HepG2 (cell line): Measurements from ENCODE around the gene MLH1. TPM values are rescaled to one million over a fixed set of nuclear protein-coding genes. Genes with fewer than 3 reads are reported as not detected.

ENCODE experiments used
- ARID2 ChIP-seq: sonication (generic); formaldehyde crosslinking; IDR thresholded peaks from 2 replicates; pipeline ENCODE4 v1.8.1; 2022; ENCODE audit warnings: mild to moderate bottlenecking, missing genetic modification reagents, borderline replicate concordance
- FOSL2 ChIP-seq: sonication (generic); formaldehyde crosslinking; IDR thresholded peaks from 2 replicates; pipeline ENCODE4 v1.4.0; 2020; ENCODE audit warnings: missing genetic modification reagents
- FOXC1 ChIP-seq: sonication (generic); formaldehyde crosslinking; IDR thresholded peaks from 2 replicates; pipeline ENCODE4 v1.8.0; 2022; ENCODE audit warnings: mild to moderate bottlenecking, missing genetic modification reagents, borderline replicate concordance
- IRX3 ChIP-seq: sonication (generic); formaldehyde crosslinking; IDR thresholded peaks from 2 replicates; pipeline ENCODE4 v1.8.1; 2023; ENCODE audit warnings: mild to moderate bottlenecking, low read depth, missing genetic modification reagents, borderline replicate concordance
- KDM3A ChIP-seq: IDR thresholded peaks from 2 replicates; pipeline ENCODE4 v1.6.1; 2018; ENCODE audit warnings: low read depth, missing compliant biosample characterization
- MTF2 ChIP-seq: sonication (generic); formaldehyde crosslinking; IDR thresholded peaks from 2 replicates; pipeline ENCODE4 v1.5.0; 2020; ENCODE audit warnings: missing genetic modification reagents, borderline replicate concordance
- SSRP1 ChIP-seq: IDR thresholded peaks from 2 replicates; pipeline ENCODE4 v1.6.1; 2016; ENCODE audit warnings: control low read depth
- TCF7L2 ChIP-seq: IDR thresholded peaks from 2 replicates; pipeline ENCODE4 v1.6.1; 2011; ENCODE audit warnings: mild to moderate bottlenecking, low read depth, low read length, moderate library complexity
- ZNF546 ChIP-seq: sonication (generic); formaldehyde crosslinking; conservative IDR thresholded peaks from 2 replicates; pipeline ENCODE4 v1.8.1; 2023; ENCODE audit warnings: mild to moderate bottlenecking, missing genetic modification reagents
- ZNF556 ChIP-seq: sonication (generic); formaldehyde crosslinking; IDR thresholded peaks from 2 replicates; pipeline ENCODE4 v1.4.0; 2020; ENCODE audit warnings: mild to moderate bottlenecking, missing genetic modification reagents, borderline replicate concordance
- ZNF713 ChIP-seq: sonication (generic); formaldehyde crosslinking; IDR thresholded peaks from 2 replicates; pipeline ENCODE4 v1.4.0; 2020; ENCODE audit warnings: mild to moderate bottlenecking, missing genetic modification reagents
- ZNF883 ChIP-seq: sonication (generic); formaldehyde crosslinking; IDR thresholded peaks from 2 replicates; pipeline ENCODE4 v1.5.1; 2020; ENCODE audit warnings: mild to moderate bottlenecking, missing genetic modification reagents; ENCODE audit errors: not compliant biosample characterization
- polyA plus RNA-seq, 8 experiments: library from polyadenylated mRNA; depleted of rRNA in 3 of 8; stranded (reverse) in 7 of 8; unstranded in 1 of 8; fragments of >200 nt; fragmentation: Illumina TruSeq in 4 of 8; extraction: Trizol in 4 of 8; gene quantifications; 2 replicates each; pipeline versions ENCODE4 v1.2.1 to v1.2.3, GENCODE V29; 2011 to 2016; ENCODE audit warnings: low read depth in 4 of 8, missing spikeins in 1 of 8, mixed read lengths in 1 of 8; ENCODE audit not compliant: insufficient read depth in 1 of 8
- total RNA-seq, 5 experiments: library from RNA; depleted of rRNA; stranded (reverse); fragments of >200 nt; fragmentation: Illumina TruSeq; extraction: Trizol; gene quantifications; 2 replicates each; pipeline ENCODE4 v1.2.3, GENCODE V29; 2016; ENCODE audit warnings: low read depth in 1 of 5
- TF ChIP-seq, protein P1 (sequence below): sonication (generic); formaldehyde crosslinking; IDR thresholded peaks from 2 replicates; pipeline ENCODE4 v1.5.1; 2020; ENCODE audit warnings: mild to moderate bottlenecking, missing genetic modification reagents, moderate library complexity
- TF ChIP-seq, protein P2 (sequence below): sonication (generic); formaldehyde crosslinking; IDR thresholded peaks from 2 replicates; pipeline ENCODE4 v1.5.1; 2020; ENCODE audit warnings: mild to moderate bottlenecking, missing genetic modification reagents, borderline replicate concordance
- TF ChIP-seq, protein P3 (sequence below): fragments of 450-650 bp; IDR thresholded peaks from 2 replicates; pipeline ENCODE4 v1.6.1; 2017; ENCODE audit warnings: mild to moderate bottlenecking
- TF ChIP-seq, protein P4 (sequence below): sonication (generic); formaldehyde crosslinking; IDR thresholded peaks from 2 replicates; pipeline ENCODE4 v1.5.0; 2020; ENCODE audit warnings: mild to moderate bottlenecking, low read depth, missing genetic modification reagents, borderline replicate concordance
- TF ChIP-seq, protein P5 (sequence below): sonication (generic); formaldehyde crosslinking; IDR thresholded peaks from 2 replicates; pipeline ENCODE4 v1.9.0; 2021; ENCODE audit warnings: missing genetic modification reagents, borderline replicate concordance

MLH1 gene
- total and polyA plus RNA-seq, 2 of the 13 experiments (the other 11 are each of a cell fraction or from before 2014, with no cell fraction given) = 29.5 to 70.8 TPM

DNA sequence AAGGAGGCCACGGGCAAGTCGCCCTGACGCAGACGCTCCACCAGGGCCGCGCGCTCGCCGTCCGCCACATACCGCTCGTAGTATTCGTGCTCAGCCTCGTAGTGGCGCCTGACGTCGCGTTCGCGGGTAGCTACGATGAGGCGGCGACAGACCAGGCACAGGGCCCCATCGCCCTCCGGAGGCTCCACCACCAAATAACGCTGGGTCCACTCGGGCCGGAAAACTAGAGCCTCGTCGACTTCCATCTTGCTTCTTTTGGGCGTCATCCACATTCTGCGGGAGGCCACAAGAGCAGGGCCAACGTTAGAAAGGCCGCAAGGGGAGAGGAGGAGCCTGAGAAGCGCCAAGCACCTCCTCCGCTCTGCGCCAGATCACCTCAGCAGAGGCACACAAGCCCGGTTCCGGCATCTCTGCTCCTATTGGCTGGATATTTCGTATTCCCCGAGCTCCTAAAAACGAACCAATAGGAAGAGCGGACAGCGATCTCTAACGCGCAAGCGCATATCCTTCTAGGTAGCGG, 452 bp upstream of the MLH1 start, which contains the start of gene EPM2AIP1 (continued):
- TF ChIP-seq ZNF713 (CRISPR knock-in tag) = no peak
- TF ChIP-seq, protein P1, sequence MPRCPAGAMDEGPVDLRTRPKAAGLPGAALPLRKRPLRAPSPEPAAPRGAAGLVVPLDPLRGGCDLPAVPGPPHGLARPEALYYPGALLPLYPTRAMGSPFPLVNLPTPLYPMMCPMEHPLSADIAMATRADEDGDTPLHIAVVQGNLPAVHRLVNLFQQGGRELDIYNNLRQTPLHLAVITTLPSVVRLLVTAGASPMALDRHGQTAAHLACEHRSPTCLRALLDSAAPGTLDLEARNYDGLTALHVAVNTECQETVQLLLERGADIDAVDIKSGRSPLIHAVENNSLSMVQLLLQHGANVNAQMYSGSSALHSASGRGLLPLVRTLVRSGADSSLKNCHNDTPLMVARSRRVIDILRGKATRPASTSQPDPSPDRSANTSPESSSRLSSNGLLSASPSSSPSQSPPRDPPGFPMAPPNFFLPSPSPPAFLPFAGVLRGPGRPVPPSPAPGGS (CRISPR knock-in tag) = peak; percentile 87; the same call in 1 of the 2 replicates
- no peak for TF ChIP-seq ARID2 (CRISPR knock-in tag)
- TF ChIP-seq FOXC1 (CRISPR knock-in tag) = no peak
- TF ChIP-seq ZNF546 = peak; percentile 65; the same call in 1 of the 2 replicates
- no peak for TF ChIP-seq KDM3A
- TF ChIP-seq, protein P2, sequence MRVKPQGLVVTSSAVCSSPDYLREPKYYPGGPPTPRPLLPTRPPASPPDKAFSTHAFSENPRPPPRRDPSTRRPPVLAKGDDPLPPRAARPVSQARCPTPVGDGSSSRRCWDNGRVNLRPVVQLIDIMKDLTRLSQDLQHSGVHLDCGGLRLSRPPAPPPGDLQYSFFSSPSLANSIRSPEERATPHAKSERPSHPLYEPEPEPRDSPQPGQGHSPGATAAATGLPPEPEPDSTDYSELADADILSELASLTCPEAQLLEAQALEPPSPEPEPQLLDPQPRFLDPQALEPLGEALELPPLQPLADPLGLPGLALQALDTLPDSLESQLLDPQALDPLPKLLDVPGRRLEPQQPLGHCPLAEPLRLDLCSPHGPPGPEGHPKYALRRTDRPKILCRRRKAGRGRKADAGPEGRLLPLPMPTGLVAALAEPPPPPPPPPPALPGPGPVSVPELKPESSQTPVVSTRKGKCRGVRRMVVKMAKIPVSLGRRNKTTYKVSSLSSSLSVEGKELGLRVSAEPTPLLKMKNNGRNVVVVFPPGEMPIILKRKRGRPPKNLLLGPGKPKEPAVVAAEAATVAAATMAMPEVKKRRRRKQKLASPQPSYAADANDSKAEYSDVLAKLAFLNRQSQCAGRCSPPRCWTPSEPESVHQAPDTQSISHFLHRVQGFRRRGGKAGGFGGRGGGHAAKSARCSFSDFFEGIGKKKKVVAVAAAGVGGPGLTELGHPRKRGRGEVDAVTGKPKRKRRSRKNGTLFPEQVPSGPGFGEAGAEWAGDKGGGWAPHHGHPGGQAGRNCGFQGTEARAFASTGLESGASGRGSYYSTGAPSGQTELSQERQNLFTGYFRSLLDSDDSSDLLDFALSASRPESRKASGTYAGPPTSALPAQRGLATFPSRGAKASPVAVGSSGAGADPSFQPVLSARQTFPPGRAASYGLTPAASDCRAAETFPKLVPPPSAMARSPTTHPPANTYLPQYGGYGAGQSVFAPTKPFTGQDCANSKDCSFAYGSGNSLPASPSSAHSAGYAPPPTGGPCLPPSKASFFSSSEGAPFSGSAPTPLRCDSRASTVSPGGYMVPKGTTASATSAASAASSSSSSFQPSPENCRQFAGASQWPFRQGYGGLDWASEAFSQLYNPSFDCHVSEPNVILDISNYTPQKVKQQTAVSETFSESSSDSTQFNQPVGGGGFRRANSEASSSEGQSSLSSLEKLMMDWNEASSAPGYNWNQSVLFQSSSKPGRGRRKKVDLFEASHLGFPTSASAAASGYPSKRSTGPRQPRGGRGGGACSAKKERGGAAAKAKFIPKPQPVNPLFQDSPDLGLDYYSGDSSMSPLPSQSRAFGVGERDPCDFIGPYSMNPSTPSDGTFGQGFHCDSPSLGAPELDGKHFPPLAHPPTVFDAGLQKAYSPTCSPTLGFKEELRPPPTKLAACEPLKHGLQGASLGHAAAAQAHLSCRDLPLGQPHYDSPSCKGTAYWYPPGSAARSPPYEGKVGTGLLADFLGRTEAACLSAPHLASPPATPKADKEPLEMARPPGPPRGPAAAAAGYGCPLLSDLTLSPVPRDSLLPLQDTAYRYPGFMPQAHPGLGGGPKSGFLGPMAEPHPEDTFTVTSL (CRISPR knock-in tag) = no peak
- TF ChIP-seq, protein P3, sequence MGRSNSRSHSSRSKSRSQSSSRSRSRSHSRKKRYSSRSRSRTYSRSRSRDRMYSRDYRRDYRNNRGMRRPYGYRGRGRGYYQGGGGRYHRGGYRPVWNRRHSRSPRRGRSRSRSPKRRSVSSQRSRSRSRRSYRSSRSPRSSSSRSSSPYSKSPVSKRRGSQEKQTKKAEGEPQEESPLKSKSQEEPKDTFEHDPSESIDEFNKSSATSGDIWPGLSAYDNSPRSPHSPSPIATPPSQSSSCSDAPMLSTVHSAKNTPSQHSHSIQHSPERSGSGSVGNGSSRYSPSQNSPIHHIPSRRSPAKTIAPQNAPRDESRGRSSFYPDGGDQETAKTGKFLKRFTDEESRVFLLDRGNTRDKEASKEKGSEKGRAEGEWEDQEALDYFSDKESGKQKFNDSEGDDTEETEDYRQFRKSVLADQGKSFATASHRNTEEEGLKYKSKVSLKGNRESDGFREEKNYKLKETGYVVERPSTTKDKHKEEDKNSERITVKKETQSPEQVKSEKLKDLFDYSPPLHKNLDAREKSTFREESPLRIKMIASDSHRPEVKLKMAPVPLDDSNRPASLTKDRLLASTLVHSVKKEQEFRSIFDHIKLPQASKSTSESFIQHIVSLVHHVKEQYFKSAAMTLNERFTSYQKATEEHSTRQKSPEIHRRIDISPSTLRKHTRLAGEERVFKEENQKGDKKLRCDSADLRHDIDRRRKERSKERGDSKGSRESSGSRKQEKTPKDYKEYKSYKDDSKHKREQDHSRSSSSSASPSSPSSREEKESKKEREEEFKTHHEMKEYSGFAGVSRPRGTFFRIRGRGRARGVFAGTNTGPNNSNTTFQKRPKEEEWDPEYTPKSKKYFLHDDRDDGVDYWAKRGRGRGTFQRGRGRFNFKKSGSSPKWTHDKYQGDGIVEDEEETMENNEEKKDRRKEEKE = no peak
- peak; percentile 91 for TF ChIP-seq ZNF883 (CRISPR knock-in tag)
- TF ChIP-seq, protein P4, sequence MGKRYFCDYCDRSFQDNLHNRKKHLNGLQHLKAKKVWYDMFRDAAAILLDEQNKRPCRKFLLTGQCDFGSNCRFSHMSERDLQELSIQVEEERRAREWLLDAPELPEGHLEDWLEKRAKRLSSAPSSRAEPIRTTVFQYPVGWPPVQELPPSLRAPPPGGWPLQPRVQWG = peak; percentile 41; the same call in 1 of the 2 replicates
- no peak for TF ChIP-seq TCF7L2
- TF ChIP-seq MTF2 (CRISPR knock-in tag) = peak; percentile 50; the same call in 1 of the 2 replicates
- TF ChIP-seq SSRP1 (CRISPR knock-in tag) = peak; percentile 64
- TF ChIP-seq, protein P5, sequence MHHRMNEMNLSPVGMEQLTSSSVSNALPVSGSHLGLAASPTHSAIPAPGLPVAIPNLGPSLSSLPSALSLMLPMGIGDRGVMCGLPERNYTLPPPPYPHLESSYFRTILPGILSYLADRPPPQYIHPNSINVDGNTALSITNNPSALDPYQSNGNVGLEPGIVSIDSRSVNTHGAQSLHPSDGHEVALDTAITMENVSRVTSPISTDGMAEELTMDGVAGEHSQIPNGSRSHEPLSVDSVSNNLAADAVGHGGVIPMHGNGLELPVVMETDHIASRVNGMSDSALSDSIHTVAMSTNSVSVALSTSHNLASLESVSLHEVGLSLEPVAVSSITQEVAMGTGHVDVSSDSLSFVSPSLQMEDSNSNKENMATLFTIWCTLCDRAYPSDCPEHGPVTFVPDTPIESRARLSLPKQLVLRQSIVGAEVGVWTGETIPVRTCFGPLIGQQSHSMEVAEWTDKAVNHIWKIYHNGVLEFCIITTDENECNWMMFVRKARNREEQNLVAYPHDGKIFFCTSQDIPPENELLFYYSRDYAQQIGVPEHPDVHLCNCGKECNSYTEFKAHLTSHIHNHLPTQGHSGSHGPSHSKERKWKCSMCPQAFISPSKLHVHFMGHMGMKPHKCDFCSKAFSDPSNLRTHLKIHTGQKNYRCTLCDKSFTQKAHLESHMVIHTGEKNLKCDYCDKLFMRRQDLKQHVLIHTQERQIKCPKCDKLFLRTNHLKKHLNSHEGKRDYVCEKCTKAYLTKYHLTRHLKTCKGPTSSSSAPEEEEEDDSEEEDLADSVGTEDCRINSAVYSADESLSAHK (CRISPR knock-in tag) = no peak
- no peak for TF ChIP-seq IRX3 (CRISPR knock-in tag)
- no peak; the same call in 1 of the 2 replicates for TF ChIP-seq ZNF556
- peak; percentile 42 for TF ChIP-seq FOSL2 (CRISPR knock-in tag)
